HG02852 (cell line): ENCODE data around the gene FYB2.
"Not testable (repeated sequence)": the region's sequence is repeated elsewhere in the genome, so short reads cannot be mapped to it uniquely, and the experiment has no call there.

Experiments used
- ATAC-seq: cut with Tn5 transposase; IDR thresholded peaks from one replicate; pipeline ENCODE4 v1.9.1; 2021; ENCODE audit warnings: mild to moderate bottlenecking, moderate library complexity; ENCODE audit not compliant: unreplicated experiment

The FYB2 gene

GRCh38 chr1:56797065-56797685 lies 22.0 kb downstream of the FYB2 start:
- no peak for ATAC-seq

GRCh38 chr1:56795870-56796269 lies 23.3 kb downstream of the FYB2 start:
- ATAC-seq = no peak

DNA sequence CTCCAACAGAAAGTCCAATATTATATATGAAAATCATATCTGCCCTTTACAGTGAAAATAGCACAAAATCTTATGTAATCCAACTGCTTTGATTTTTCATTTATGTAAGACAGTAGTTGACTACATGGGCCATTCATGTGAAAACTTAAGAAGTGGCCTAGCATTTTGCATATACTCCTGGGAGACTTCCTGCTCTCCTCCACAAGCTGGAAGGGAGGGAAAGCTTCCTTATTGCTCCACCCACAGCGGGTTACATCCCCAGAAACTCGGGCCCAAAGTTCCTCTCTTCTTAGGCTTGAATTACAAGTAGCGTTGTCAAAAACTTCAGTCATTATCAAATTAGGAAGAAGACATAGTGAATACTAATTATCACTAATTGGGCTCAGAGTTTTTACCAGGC lies 29.2 kb downstream of the FYB2 start:
- ATAC-seq = no peak

DNA sequence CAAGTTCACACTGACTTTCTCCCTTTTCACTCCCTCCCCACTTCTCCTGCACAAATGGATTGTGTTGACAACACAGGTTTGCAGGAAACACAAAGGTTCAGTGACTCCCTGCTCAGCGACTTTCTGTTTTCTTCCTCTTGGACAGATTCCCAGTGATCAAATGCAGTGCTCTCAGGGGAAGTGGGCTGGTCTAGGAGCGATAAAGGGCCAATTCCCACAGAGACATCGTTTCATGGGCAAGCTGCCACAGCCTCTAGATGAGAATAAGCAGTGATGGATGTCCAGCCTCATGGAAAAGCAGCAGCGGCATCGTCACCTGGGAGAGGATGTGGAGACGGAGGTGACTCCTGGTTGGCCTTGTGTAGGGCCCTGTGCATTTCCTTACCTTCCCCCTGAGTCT lies 30.6 kb downstream of the FYB2 start:
- ATAC-seq = no peak

DNA sequence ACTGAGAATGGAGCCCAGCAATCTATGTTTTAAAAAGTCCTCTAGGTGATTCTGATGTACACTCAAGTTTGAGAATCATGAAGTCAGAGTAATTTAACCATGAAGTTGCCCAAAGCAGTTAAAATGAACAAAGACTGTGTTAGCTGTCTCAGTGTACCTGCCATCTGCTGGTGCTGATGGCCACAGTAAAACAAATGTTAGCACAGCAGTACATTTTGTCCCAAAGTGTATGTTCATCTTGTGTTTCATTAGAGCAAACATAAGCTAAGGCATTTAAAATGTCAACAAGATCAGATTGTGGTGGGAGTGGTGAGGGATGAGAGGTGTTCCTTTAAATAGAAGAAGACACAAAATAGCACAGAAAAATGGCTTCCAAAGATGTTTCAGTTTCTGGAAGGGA lies 31.1 kb downstream of the FYB2 start:
- no peak for ATAC-seq

GRCh38 chr1:56787330-56787729 lies 31.9 kb downstream of the FYB2 start:
- ATAC-seq = no peak

GRCh38 chr1:56782773-56783172 lies 36.4 kb downstream of the FYB2 start:
- ATAC-seq = no peak

- ATAC-seq = no peak
Measured at GRCh38 chr1:56780826-56781225, 38.4 kb downstream of the FYB2 start.

- no peak for ATAC-seq
Measured at GRCh38 chr1:56780128-56780750, 39.0 kb downstream of the FYB2 start.

DNA sequence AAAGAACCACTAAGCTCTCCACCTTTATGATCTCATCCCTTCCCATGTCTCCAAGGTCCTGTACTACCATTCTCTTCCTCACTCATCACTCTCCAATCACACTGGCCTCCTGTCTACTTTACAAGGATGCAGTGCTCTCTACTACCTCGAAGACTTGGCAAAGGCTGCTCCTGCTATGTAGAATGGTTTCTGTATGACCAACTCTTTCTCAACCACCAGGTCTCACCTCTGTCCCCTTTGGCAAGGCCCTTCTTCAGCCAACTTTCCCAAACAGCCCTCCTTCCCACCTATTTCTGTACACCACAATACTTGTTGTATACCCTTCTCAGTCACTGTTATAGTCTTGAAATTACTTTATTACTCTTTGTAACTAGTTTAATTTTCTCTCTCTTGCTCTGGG lies 41.2 kb downstream of the FYB2 start:
- no peak for ATAC-seq

GRCh38 chr1:56774732-56775131 lies 44.5 kb downstream of the FYB2 start:
- ATAC-seq = not testable (repeated sequence)

DNA sequence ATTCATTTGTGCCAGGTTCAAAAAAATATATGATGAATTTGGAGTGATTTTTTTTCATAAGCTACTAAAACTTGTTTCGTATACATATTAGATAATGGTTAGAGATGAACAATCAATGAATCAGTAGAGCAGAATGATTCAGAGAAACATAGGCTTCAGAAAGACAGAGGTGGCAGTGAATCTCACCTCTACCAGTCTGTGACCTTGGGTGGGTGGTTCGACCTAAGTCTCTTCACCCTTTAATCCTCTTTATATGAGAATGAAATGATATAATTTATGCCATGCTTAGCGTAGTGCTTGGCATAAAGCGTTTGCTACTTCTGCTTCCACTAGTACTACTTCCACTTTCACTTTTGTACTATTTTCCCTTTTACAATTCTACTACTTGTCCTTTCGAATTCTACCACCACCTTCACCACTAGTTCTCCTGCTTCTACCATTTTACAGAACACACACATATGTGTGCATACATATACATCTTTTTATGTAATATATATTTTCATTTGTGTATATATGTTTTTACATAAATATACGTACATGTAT lies 45.1 kb downstream of the FYB2 start:
- peak; percentile 55 for ATAC-seq

DNA sequence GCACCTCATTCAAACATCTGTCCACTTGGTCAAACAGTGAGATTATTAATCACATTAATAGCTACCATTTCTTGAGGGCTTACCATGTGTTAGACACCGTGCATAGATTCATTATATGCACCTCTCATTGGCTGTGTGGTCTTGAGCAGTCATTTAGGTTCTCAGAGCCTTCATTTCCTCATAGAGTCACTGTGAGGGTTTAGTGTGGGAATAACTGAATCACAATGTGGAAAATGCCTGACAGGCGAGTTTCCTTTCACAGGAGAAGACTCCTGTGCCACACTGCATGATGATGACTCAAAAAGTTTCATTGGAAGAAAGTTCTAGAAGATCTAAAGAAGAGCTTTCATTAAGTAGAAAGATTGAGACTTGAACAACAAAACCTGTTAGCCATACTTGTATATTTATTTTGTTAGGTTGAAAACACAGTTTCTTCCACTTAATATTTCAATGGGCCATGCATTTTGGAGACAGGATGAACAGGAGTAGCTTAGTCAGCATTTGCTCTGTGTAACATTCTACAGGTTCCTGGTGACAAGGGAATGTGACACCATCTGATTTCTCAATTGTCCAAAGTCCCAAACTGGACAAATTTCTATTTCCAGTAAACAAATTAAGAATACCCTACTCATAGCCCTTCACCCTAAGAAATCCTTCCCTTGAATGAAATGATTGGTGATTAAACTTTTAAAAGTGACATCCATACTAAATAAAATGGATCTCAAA lies 45.7 kb downstream of the FYB2 start:
- ATAC-seq = no peak

GRCh38 chr1:56771717-56772116 lies 47.5 kb downstream of the FYB2 start:
- ATAC-seq = no peak

- no peak for ATAC-seq
Measured at GRCh38 chr1:56758794-56759193, 60.4 kb downstream of the FYB2 start.

DNA sequence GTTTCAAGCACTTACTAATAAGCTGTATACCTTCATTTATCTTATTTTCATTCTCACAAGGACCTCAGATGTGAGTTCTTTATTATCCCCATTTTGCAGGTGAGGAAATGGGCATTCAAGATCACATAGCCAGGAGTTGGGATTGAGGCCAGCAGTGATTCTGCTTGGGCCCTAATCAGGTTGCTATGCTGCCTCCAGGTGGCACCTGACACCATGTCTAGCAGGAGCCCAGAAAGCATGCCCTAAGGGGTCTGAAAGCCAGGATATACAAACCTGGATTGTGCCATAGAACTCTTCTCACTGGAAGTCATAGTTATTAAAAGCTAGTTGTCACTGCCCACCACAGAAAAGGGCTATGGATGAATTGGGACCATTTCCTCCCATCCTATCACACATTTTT lies 61.1 kb downstream of the FYB2 start:
- ATAC-seq = no peak

DNA sequence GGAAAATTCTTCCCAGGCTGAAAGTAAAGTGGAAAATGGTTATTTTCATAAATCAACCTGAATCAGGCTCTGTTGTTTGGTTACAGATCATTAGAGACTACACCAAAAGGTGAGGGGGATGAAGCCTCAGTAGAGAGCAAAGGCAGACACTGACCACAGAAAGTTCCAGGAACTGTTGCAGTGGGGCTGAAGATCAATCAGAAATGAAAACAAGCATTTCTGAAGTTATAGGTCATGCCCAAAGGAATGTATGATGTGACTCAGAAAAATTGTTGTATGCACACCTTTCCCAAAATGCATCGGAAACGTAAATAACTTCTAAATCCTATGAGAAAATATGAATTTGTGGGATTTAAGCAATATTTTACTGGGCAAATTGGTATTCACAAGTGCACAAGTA lies 63.3 kb downstream of the FYB2 start:
- ATAC-seq = no peak

DNA sequence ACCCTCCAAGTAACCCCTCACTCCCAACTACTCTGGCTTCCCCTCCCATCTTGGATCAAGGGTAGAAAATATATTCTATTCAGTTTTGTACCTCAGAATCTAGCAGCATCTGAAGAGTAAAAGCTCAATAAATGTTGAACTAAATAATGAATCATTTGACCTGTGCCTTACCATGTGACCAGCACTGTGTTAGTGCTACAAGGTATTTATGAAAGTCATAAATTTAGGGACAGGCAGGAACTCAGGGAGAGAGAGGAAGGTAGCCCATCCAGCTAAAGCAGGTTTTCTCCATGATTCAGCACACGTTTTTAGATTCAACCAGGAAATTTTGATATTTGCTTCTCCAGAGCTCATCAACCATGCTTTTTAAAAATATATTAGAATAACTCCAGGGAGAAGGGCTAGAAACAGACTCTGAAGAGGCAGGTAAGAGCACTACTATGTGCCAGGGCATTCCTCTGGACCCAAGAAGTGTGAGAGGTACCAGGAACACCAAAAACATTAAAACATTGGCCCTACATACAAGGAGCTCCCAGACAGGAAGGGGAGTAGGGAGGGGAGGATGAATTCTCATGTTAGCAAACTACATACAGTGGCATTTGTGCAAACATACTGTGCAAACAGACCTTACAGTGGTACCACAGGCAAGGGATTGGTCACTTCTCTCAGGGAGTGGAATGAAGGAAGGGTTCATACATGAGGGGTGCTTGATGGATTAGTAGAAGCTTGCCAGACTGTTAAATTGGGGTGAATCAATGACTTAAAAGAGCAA lies 64.3 kb downstream of the FYB2 start:
- no peak for ATAC-seq

DNA sequence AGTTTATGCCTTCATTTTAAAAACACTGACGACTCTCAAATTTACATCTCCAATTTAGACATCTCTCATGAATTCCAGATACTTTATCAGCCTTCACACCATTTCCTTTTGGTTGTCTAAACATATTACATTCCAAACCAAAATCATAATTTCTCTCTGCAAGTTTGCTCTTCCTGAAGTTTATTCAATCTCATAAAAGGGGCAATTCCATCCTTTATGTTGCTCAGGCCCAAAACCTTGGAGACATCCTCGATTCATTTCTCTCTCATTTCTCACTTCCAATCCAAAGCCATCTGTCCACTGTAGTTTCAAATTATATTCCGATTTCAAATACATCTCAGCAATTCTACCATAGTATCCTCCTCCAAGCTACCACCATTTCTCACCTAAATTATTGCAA lies 74.0 kb downstream of the FYB2 start:
- no peak for ATAC-seq

DNA sequence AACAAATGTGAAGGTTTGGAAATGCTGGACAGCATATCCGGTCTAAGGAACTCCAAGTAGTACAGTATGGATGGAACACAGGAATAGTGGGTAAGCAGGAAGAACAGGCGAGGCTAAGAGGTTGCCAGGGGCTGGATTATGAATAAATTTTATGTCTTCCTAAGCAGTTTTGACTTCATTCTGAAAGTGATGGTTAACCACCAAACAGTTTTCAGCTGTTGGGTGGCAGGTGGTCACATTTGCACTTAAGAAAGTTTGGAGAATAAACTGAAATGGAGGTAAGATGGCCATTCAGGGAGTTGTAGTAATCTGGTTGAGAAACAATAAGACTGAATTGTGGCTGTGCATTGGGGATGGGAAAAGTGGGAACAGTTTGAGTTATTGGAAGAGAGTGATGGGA lies 90.2 kb downstream of the FYB2 start:
- ATAC-seq = no peak

GRCh38 chr1:56726706-56727105 lies 92.5 kb downstream of the FYB2 start:
- ATAC-seq = no peak
